Osteoblast (primary cell): ENCODE data around the gene ARHGAP15. TPM values are rescaled to one million over a fixed set of nuclear protein-coding genes. Genes with fewer than 3 reads are reported as not detected.

Experiments used
- DNase-seq: peaks from one replicate; pipeline ENCODE4 v3.0.0; 2011; ENCODE audit warnings: low spot score, mixed read lengths; ENCODE audit not compliant: insufficient read length; ENCODE audit errors: missing footprints
- H2AFZ ChIP-seq: 2 replicates; pipeline ENCODE4 v1.6.0; 2011; ENCODE audit warnings: mild to moderate bottlenecking, low read length
- H3K27ac ChIP-seq: 2 replicates; pipeline ENCODE4 v1.5.1; 2011; ENCODE audit warnings: mild to moderate bottlenecking, low read depth, low read length, moderate library complexity
- H3K27me3 ChIP-seq: 2 replicates; pipeline ENCODE4 v1.6.0; 2012; ENCODE audit warnings: mild to moderate bottlenecking, control low read depth, inconsistent platforms, low read length, moderate library complexity; ENCODE audit not compliant: insufficient read depth
- H3K36me3 ChIP-seq: 2 replicates; pipeline ENCODE4 v1.5.1; 2011; ENCODE audit warnings: mild to moderate bottlenecking, low read length, control low read depth, moderate library complexity; ENCODE audit not compliant: insufficient read depth
- H3K4me1 ChIP-seq: 2 replicates; pipeline ENCODE4 v1.5.1; 2011; ENCODE audit warnings: mild to moderate bottlenecking, low read length, control low read depth, moderate library complexity; ENCODE audit not compliant: insufficient read depth
- H3K4me2 ChIP-seq: 2 replicates; pipeline ENCODE4 v1.6.0; 2011; ENCODE audit warnings: mild to moderate bottlenecking, low read length; ENCODE audit not compliant: insufficient read depth
- H3K4me3 ChIP-seq: fragments of 200-600 bp; sonication (generic); 3 replicates; pipeline ENCODE4 v1.5.1; 2012; ENCODE audit warnings: mild to moderate bottlenecking, low read length, inconsistent platforms; ENCODE audit not compliant: insufficient read depth
- H3K79me2 ChIP-seq: 2 replicates; pipeline ENCODE4 v1.6.0; 2012; ENCODE audit warnings: mild to moderate bottlenecking, low read length, control low read depth, inconsistent platforms; ENCODE audit not compliant: insufficient read depth
- H3K9me3 ChIP-seq: 2 replicates; pipeline ENCODE4 v1.5.1; 2011; ENCODE audit warnings: low read depth, low read length, control low read depth
- H4K20me1 ChIP-seq: 2 replicates; pipeline ENCODE4 v1.6.0; 2012; ENCODE audit warnings: mild to moderate bottlenecking, low read length, control low read depth; ENCODE audit not compliant: insufficient read depth
- total RNA-seq: library from RNA; depleted of rRNA; stranded (reverse); fragments of >200 nt; gene quantifications from 2 replicates; pipeline ENCODE4 v1.2.3, GENCODE V29; 2012
- TF ChIP-seq, protein P1 (sequence below): IDR thresholded peaks from 2 replicates; pipeline ENCODE4 v1.5.1; 2011; ENCODE audit warnings: mild to moderate bottlenecking, low read depth, low read length, moderate library complexity; ENCODE audit errors: extremely low read depth

ARHGAP15 gene
- total RNA-seq, 1 donor, result 2.2 TPM

DNA sequence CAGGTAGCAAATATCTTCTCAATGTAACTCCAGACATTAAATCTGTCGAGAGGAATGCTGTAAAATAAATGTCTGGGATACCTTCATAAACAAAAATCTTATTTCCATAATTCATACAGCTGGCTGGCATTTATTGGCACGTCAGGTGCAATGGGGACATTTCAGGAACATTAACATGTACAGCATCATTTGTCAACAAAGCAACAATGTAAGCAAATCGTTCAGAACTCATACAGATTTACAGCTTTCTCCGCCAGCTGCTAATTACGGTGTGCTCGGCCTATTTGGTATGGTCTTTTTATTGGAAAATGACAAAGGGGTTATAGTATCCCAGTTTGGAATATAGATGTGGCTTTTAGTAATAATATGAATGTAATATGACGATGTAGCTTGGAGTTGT is 464.9 kb downstream of the ARHGAP15 start:
- no peaks in the 10 kb centered on the region for H3K27me3 ChIP-seq
- no peak overlapping the region for H3K4me3 ChIP-seq
- no peaks in the 10 kb centered on the region for H3K4me1 ChIP-seq
- H3K27ac ChIP-seq, result no peak overlapping the region
- no peaks in the 10 kb centered on the region for H3K79me2 ChIP-seq
- TF ChIP-seq, protein P1, sequence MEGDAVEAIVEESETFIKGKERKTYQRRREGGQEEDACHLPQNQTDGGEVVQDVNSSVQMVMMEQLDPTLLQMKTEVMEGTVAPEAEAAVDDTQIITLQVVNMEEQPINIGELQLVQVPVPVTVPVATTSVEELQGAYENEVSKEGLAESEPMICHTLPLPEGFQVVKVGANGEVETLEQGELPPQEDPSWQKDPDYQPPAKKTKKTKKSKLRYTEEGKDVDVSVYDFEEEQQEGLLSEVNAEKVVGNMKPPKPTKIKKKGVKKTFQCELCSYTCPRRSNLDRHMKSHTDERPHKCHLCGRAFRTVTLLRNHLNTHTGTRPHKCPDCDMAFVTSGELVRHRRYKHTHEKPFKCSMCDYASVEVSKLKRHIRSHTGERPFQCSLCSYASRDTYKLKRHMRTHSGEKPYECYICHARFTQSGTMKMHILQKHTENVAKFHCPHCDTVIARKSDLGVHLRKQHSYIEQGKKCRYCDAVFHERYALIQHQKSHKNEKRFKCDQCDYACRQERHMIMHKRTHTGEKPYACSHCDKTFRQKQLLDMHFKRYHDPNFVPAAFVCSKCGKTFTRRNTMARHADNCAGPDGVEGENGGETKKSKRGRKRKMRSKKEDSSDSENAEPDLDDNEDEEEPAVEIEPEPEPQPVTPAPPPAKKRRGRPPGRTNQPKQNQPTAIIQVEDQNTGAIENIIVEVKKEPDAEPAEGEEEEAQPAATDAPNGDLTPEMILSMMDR, result no peak
- H4K20me1 ChIP-seq, result no peaks in the 10 kb centered on the region
- H2AFZ ChIP-seq, result no peak overlapping the region
- no peaks in the 10 kb centered on the region for H3K36me3 ChIP-seq
- H3K4me2 ChIP-seq, result no peak overlapping the region
- no peak for DNase-seq
- H3K9me3 ChIP-seq, result no peaks in the 10 kb centered on the region

- Histone ChIP-seq H3K4me3 (no peak overlapping the region), H3K27me3 (no peaks in the 10 kb centered on the region), H3K4me2 (no peak overlapping the region), H3K27ac (no peak overlapping the region), H3K79me2 (no peaks in the 10 kb centered on the region), H4K20me1 (no peaks in the 10 kb centered on the region), H2AFZ (no peak overlapping the region), H3K4me1 (no peaks in the 10 kb centered on the region), H3K9me3 (no peaks in the 10 kb centered on the region), H3K36me3 (no peaks in the 10 kb centered on the region)
- TF ChIP-seq, protein P1, result no peak
- no peak for DNase-seq
Measured at GRCh38 chr2:143594745-143595144, 465.5 kb downstream of the ARHGAP15 start.

DNA sequence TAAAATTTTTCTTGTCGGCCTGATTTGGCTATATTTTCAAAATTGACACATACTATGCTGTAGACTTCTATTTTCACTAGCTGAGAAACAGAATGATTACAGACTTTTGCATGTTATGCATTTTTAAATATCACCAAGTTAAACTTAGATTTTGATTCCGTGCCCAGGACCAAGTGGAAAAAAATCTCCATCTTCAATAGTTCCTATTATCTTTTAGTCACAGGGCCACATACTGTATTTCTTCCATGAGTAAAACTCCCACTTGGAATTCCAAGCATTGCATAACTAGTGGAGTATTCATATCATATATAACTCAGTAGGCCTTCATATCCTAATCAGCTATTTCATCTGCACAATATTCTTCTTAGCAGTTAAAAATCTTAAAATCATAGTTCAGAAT is 470.9 kb downstream of the ARHGAP15 start:
- no peak overlapping the region for H3K4me3 ChIP-seq
- no peaks in the 10 kb centered on the region for H3K27me3 ChIP-seq
- H3K79me2 ChIP-seq, result no peaks in the 10 kb centered on the region
- no peak for DNase-seq
- no peaks in the 10 kb centered on the region for H3K36me3 ChIP-seq
- H2AFZ ChIP-seq, result no peak overlapping the region
- H4K20me1 ChIP-seq, result no peaks in the 10 kb centered on the region
- TF ChIP-seq, protein P1, result no peak
- no peak overlapping the region for H3K4me2 ChIP-seq
- no peaks in the 10 kb centered on the region for H3K9me3 ChIP-seq
- H3K4me1 ChIP-seq, result no peaks in the 10 kb centered on the region
- H3K27ac ChIP-seq, result no peak overlapping the region

DNA sequence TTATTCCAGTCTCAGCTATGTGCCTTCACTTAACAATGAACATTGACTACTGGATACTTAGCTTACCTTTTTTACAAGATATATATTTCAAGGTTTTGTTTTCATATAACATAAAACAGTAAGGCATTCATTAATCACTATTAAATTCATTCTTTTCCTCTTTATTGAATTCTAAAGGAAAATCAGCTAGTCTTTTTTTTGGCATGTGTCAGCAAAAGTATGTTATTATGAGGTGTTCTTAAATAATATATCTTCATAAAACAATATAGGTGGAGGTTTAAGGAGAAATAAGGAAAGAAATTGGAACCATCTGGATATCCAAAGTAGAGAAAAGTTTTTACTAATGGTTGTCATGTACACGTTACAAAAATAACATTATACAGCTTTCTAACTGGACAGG is 472.6 kb downstream of the ARHGAP15 start:
- no peaks in the 10 kb centered on the region for H3K9me3 ChIP-seq
- H2AFZ ChIP-seq, result no peak overlapping the region
- H3K27me3 ChIP-seq, result no peaks in the 10 kb centered on the region
- no peaks in the 10 kb centered on the region for H3K36me3 ChIP-seq
- no peaks in the 10 kb centered on the region for H3K79me2 ChIP-seq
- H3K4me2 ChIP-seq, result no peak overlapping the region
- no peaks in the 10 kb centered on the region for H4K20me1 ChIP-seq
- H3K4me1 ChIP-seq, result no peaks in the 10 kb centered on the region
- no peak overlapping the region for H3K4me3 ChIP-seq
- no peak overlapping the region for H3K27ac ChIP-seq
- TF ChIP-seq, protein P1, result no peak
- DNase-seq, result no peak
